Lung (tissue), 12 donors: ENCODE data around the gene NCOA7. TPM values are rescaled to one million over a fixed set of nuclear protein-coding genes. Genes with fewer than 3 reads are reported as not detected.
A peak's percentile ranks its signal among the peaks of the same experiment; 100 is the strongest.

Experiments
- ATAC-seq: fragments of 200-7000 bp; cut with Tn5 transposase; one replicate; pipeline ENCODE4 v1.9.1; 2020; ENCODE audit warnings: moderate number of reproducible peaks; ENCODE audit not compliant: insufficient read depth, low FRiP score
- DNase-seq, 3 donors: peaks; one replicate each; pipeline ENCODE4 v3.0.0-alpha.2; 2013 to 2017
- H3K27ac ChIP-seq, 2 donors: one replicate each; pipeline ENCODE4 v1.5.1; 2013; ENCODE audit warnings: mild to moderate bottlenecking in 2 of 2, moderate library complexity in 2 of 2, control low read depth in 1 of 2, inconsistent platforms in 1 of 2, low read depth in 1 of 2, low read length in 1 of 2
- H3K27me3 ChIP-seq, 3 donors: one replicate each; pipeline ENCODE4 v1.5.1; 2013; ENCODE audit warnings: low read length in 2 of 3; ENCODE audit not compliant: control insufficient read depth in 3 of 3, insufficient read depth in 3 of 3
- H3K36me3 ChIP-seq, 4 donors: one replicate each; pipeline ENCODE4 v1.5.1; 2013; ENCODE audit warnings: low read length in 4 of 4, mild to moderate bottlenecking in 1 of 4, moderate library complexity in 1 of 4; ENCODE audit not compliant: control insufficient read depth in 4 of 4, insufficient read depth in 4 of 4
- H3K4me1 ChIP-seq, 5 donors: one replicate each; pipeline ENCODE4 v1.5.1; 2013; ENCODE audit warnings: low read length in 5 of 5, mild to moderate bottlenecking in 2 of 5, moderate library complexity in 1 of 5; ENCODE audit not compliant: control insufficient read depth in 5 of 5, insufficient read depth in 5 of 5
- H3K4me3 ChIP-seq: one replicate; pipeline ENCODE4 v1.5.1; 2013; ENCODE audit warnings: mild to moderate bottlenecking, control low read depth, moderate library complexity
- H3K9ac ChIP-seq, 2 donors: one replicate each; pipeline ENCODE4 v1.5.1; 2013; ENCODE audit warnings: low read length in 2 of 2, control low read depth in 1 of 2; ENCODE audit not compliant: insufficient read depth in 1 of 2
- H3K9me3 ChIP-seq, 4 donors: one replicate each; pipeline ENCODE4 v1.5.1; 2013; ENCODE audit warnings: low read length in 3 of 4, mild to moderate bottlenecking in 1 of 4, moderate library complexity in 1 of 4; ENCODE audit not compliant: control insufficient read depth in 4 of 4, insufficient read depth in 3 of 4
- CTCF ChIP-seq: IDR thresholded peaks from 2 replicates; pipeline ENCODE4 v1.5.1; 2012; ENCODE audit warnings: mild to moderate bottlenecking; ENCODE audit errors: control extremely low read depth, extremely low read depth
- WGBS, 2 donors: extraction: QIAGEN DNeasy Blood & Tissue Kit; methylation state at CpG; one replicate each; pipeline ENCODE4 v1.1.7; 2013; 5-methylcytosine and 5-hydroxymethylcytosine counted together
- polyA plus RNA-seq, 2 donors: library from polyadenylated mRNA; stranded (reverse); fragments of 200-250 nt; gene quantifications; one replicate each; pipeline ENCODE4 v1.2.1, GENCODE V29; 2013
- total RNA-seq, 2 donors: library from RNA; depleted of rRNA in 1 of 2; stranded (reverse); fragments of >200 nt in 1 of 2; gene quantifications; one replicate each; pipeline ENCODE4 v1.2.1, GENCODE V29; 2014 to 2021
- donor health status: control.
- donor health status: control.
- donor health status: Bipolar disorder and iron deficiency.
- donor health status: healthy.
- donor health status: DM: yes; HTN: yes; CAD: no.

The NCOA7 gene
- total and polyA plus RNA-seq, 4 donors, result 28.9 to 81.4 (median 57.2) TPM

- no peak for TF ChIP-seq CTCF
- H3K27ac ChIP-seq, result peak overlapping the region in 1 of 2 donors; percentile 77
- H3K27me3 ChIP-seq, result no peaks in the 10 kb centered on the region
- no peak for ATAC-seq
- H3K36me3 ChIP-seq, result no peaks in the 10 kb centered on the region
- no peak overlapping the region for H3K4me3 ChIP-seq
- WGBS, 2 donors, result 76 to 84% methylated on average over 4 of the region's 4 CpGs
- no peak overlapping the region for H3K9ac ChIP-seq
- peaks cover 0 to 15% (median 0%) of the 10 kb centered on the region in 5 donors for H3K4me1 ChIP-seq
- no peak for DNase-seq
- H3K9me3 ChIP-seq, result no peaks in the 10 kb centered on the region
These were observed 153.0 kb downstream of the NCOA7 start for GRCh38 chr6:125943528-125944433.

DNA sequence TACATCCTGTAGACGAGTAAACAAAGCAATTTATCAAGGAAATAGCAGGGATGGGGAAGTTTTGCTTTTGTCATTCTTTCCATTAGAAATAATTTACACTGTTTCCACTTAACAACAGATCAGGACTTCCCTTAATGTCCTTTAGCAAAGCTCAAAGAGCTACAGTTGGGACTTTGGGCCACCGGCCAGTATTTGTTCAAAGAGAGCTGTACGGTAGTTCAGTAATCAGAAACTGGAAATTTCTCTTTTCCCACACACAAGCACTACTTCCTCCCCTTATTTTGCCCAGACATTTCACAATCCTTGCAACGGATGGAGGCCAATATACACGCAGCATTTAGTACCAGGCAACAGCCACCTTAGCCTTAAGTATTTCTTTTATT is 153.7 kb downstream of the NCOA7 start:
- Histone ChIP-seq H3K27ac (peak overlapping the region in 1 of 2 donors; percentile 42), H3K27me3 (no peaks in the 10 kb centered on the region), H3K4me3 (no peak overlapping the region), H3K9ac (peak overlapping the region in 1 of 2 donors; percentile 0), H3K4me1 (peaks cover 0 to 15% (median 0%) of the 10 kb centered on the region in 5 donors), H3K36me3 (no peaks in the 10 kb centered on the region), H3K9me3 (no peaks in the 10 kb centered on the region)
- ATAC-seq (peak; percentile 62), DNase-seq (peak; percentile 58 to 91 (median 83))
- WGBS, 2 donors, result 1 to 4% methylated on average over 5 of the region's 5 CpGs
- no peak for TF ChIP-seq CTCF

GRCh38 chr6:125944896-125945295 is 154.1 kb downstream of the NCOA7 start:
- H3K4me1 ChIP-seq, result peaks cover 0 to 15% (median 0%) of the 10 kb centered on the region in 5 donors
- H3K36me3 ChIP-seq, result no peaks in the 10 kb centered on the region
- 16 to 35% methylated on average over 1 of the region's 1 CpG for WGBS, 2 donors
- ATAC-seq (no peak), DNase-seq (no peak)
- H3K4me3 ChIP-seq, result no peak overlapping the region
- H3K9me3 ChIP-seq, result no peaks in the 10 kb centered on the region
- TF ChIP-seq CTCF, result no peak
- H3K9ac ChIP-seq, result no peak overlapping the region
- no peaks in the 10 kb centered on the region for H3K27me3 ChIP-seq
- no peak overlapping the region for H3K27ac ChIP-seq
